Loucy (cell line): Measurements from ENCODE around the gene SHISA6.

Source experiments
- EZH2phosphoT487 ChIP-seq: fragments of 200-600 bp; IDR thresholded peaks from 2 replicates; pipeline ENCODE4 v1.6.1; 2018; ENCODE audit warnings: antibody characterized with exemption, mild to moderate bottlenecking, moderate library complexity, borderline replicate concordance
- TF ChIP-seq, protein P1 (sequence below): fragments of 200-600 bp; sonication (generic); conservative IDR thresholded peaks from 2 replicates; pipeline ENCODE4 v1.5.1; 2014; ENCODE audit warnings: mild to moderate bottlenecking, antibody characterized with exemption, low read length

DNA sequence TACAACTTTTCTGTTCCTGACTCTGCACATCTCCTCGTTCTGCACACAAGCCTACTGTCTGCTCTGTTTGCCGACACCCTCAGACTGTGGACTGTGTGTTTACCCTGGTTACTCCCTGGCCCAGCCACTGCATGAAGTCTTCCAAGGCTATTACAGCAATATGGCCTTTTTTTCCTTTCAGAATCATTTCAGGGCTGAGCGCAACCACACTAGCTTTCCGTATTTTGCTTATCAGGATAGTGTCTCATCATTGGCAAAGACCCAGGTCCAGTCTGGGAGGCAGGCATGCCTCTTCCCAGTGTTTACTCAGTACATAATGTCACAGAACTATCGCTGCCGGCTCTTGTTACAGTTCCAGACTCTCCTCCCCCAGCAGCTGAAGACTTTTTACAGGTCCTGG is 367.4 kb downstream of the SHISA6 start:
- TF ChIP-seq, protein P1, sequence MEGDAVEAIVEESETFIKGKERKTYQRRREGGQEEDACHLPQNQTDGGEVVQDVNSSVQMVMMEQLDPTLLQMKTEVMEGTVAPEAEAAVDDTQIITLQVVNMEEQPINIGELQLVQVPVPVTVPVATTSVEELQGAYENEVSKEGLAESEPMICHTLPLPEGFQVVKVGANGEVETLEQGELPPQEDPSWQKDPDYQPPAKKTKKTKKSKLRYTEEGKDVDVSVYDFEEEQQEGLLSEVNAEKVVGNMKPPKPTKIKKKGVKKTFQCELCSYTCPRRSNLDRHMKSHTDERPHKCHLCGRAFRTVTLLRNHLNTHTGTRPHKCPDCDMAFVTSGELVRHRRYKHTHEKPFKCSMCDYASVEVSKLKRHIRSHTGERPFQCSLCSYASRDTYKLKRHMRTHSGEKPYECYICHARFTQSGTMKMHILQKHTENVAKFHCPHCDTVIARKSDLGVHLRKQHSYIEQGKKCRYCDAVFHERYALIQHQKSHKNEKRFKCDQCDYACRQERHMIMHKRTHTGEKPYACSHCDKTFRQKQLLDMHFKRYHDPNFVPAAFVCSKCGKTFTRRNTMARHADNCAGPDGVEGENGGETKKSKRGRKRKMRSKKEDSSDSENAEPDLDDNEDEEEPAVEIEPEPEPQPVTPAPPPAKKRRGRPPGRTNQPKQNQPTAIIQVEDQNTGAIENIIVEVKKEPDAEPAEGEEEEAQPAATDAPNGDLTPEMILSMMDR: no peak
- no peak for TF ChIP-seq EZH2phosphoT487
